DND-41 (cell line): ENCODE data around the gene CALN1.

Experiments used
- ATAC-seq: fragments of 200-7000 bp; cut with Tn5 transposase; 3 replicates; pipeline ENCODE4 v1.9.1; 2021; ENCODE audit warnings: low read depth; ENCODE audit not compliant: insufficient read depth
- DNase-seq: peaks from one replicate; pipeline ENCODE4 v3.0.0-alpha.2; 2020
- H2AFZ ChIP-seq: 2 replicates; pipeline ENCODE4 v1.6.0; 2012; ENCODE audit warnings: low read depth, low read length
- H3K27ac ChIP-seq: 2 replicates; pipeline ENCODE4 v1.5.1; 2012; ENCODE audit warnings: low read length, inconsistent platforms
- H3K27me3 ChIP-seq: fragments of 200-600 bp; sonication (generic); 2 replicates; pipeline ENCODE4 v1.6.0; 2012; ENCODE audit warnings: low read length, mild to moderate bottlenecking, inconsistent platforms; ENCODE audit not compliant: insufficient read depth, poor library complexity
- H3K36me3 ChIP-seq: 2 replicates; pipeline ENCODE4 v1.5.1; 2012; ENCODE audit warnings: low read length, inconsistent platforms; ENCODE audit not compliant: insufficient read depth
- H3K4me1 ChIP-seq: 2 replicates; pipeline ENCODE4 v1.5.1; 2012; ENCODE audit warnings: mild to moderate bottlenecking, low read length; ENCODE audit not compliant: insufficient read depth
- H3K4me2 ChIP-seq: 2 replicates; pipeline ENCODE4 v1.6.0; 2012; ENCODE audit warnings: mild to moderate bottlenecking, moderate library complexity, low read length, inconsistent platforms; ENCODE audit not compliant: insufficient read depth
- H3K4me3 ChIP-seq, 2 experiments: fragments of 200-600 bp in 1 of 2; shearing (Covaris generic) in 1 of 2; 2 replicates each; pipeline ENCODE4 v1.5.1; 2012 to 2016; ENCODE audit warnings: inconsistent platforms in 2 of 2, low read length in 2 of 2, mild to moderate bottlenecking in 2 of 2, low read depth in 1 of 2, moderate library complexity in 1 of 2
- H3K79me2 ChIP-seq: 2 replicates; pipeline ENCODE4 v1.6.0; 2012; ENCODE audit warnings: low read length, inconsistent platforms; ENCODE audit not compliant: insufficient read depth
- H3K9ac ChIP-seq: 2 replicates; pipeline ENCODE4 v1.6.0; 2012; ENCODE audit warnings: low read depth, mild to moderate bottlenecking, inconsistent platforms, low read length, moderate library complexity
- H3K9me3 ChIP-seq: 2 replicates; pipeline ENCODE4 v1.5.1; 2012; ENCODE audit warnings: low read length, moderate library complexity, mild to moderate bottlenecking, inconsistent platforms; ENCODE audit not compliant: insufficient read depth, severe bottlenecking
- H4K20me1 ChIP-seq: 2 replicates; pipeline ENCODE4 v1.6.0; 2012; ENCODE audit warnings: low read length; ENCODE audit not compliant: insufficient read depth
- EZH2 ChIP-seq: IDR thresholded peaks from 3 replicates; pipeline ENCODE4 v1.6.1; 2012; ENCODE audit warnings: borderline replicate concordance, low read depth, mild to moderate bottlenecking, moderate library complexity, low read length, inconsistent platforms; ENCODE audit not compliant: severe bottlenecking
- TF ChIP-seq, protein P1 (sequence below): IDR thresholded peaks from 2 replicates; pipeline ENCODE4 v1.5.1; 2012; ENCODE audit warnings: borderline replicate concordance, low read length, moderate library complexity, mild to moderate bottlenecking; ENCODE audit not compliant: poor library complexity, severe bottlenecking; ENCODE audit errors: extremely low read depth

CALN1 gene

DNA sequence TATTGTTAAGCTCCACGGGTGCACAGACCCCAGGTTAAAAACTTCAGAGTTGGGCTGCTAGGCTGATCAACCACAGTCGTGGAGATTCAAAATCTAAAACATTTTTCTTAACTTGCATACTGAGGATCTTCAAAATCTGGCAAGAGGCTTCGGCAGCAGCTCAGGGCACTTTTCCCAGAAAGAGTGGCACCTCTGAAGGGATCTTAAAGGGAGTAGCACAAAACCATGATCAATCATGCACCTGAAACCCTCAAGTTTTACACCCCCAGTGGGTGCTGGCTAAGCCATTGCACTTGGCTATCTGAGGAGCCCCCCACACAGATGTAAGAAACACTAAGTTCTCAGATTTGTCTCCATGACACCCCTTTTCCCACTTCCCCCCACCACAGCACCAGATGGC, 151.7 kb downstream of the CALN1 start:
- H3K4me1 ChIP-seq = no peaks in the 10 kb centered on the region
- H3K9me3 ChIP-seq = peaks cover 5% of the 10 kb centered on the region
- no peak for TF ChIP-seq EZH2
- TF ChIP-seq, protein P1, sequence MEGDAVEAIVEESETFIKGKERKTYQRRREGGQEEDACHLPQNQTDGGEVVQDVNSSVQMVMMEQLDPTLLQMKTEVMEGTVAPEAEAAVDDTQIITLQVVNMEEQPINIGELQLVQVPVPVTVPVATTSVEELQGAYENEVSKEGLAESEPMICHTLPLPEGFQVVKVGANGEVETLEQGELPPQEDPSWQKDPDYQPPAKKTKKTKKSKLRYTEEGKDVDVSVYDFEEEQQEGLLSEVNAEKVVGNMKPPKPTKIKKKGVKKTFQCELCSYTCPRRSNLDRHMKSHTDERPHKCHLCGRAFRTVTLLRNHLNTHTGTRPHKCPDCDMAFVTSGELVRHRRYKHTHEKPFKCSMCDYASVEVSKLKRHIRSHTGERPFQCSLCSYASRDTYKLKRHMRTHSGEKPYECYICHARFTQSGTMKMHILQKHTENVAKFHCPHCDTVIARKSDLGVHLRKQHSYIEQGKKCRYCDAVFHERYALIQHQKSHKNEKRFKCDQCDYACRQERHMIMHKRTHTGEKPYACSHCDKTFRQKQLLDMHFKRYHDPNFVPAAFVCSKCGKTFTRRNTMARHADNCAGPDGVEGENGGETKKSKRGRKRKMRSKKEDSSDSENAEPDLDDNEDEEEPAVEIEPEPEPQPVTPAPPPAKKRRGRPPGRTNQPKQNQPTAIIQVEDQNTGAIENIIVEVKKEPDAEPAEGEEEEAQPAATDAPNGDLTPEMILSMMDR = no peak
- no peak for DNase-seq
- no peak overlapping the region for H2AFZ ChIP-seq
- no peaks in the 10 kb centered on the region for H3K79me2 ChIP-seq
- H4K20me1 ChIP-seq = no peaks in the 10 kb centered on the region
- no peak for ATAC-seq
- H3K9ac ChIP-seq = no peak overlapping the region
- H3K4me3 ChIP-seq = no peak overlapping the region
- H3K36me3 ChIP-seq = no peaks in the 10 kb centered on the region
- H3K27me3 ChIP-seq = no peaks in the 10 kb centered on the region
- H3K27ac ChIP-seq = no peak overlapping the region
- H3K4me2 ChIP-seq = no peak overlapping the region

DNA sequence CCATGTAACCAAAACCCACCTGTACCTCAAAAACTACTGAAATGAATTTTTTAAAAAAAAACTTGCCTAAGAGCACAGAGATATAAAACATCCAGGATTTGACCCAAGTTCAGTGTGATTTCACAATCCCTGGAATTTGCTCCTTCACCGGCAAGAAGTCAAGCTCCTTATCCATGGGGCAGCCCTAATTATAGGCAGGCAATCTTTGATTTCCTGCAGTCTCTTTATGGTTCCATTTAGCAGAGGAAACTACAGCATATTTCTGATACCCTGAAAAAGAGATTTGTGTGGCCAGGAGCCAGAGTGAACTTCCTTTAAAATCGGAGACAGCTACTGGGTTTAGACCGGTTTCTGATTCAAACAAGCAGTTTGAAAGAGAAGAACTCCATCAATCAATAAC, 154.1 kb downstream of the CALN1 start:
- DNase-seq = no peak
- no peaks in the 10 kb centered on the region for H3K36me3 ChIP-seq
- TF ChIP-seq, protein P1 = no peak
- no peak for TF ChIP-seq EZH2

DNA sequence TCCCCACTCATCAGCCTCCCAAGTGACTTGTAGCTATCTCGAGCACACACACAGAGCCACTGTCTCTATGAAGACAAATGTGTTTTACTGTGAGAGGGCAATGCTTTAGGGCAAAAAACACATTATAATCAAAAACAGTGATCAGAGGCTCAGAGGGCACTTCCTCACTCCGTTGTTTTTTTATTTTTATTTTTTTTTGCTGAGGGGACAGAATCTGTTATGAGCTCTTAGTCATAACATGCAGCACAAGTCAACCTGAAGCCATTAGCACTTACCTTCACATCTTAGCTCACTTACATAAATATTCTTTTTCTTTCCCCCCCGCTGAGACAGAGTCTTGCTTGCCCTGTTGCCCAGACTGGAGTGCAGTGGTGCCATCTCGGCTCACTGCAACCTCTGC, 157.7 kb downstream of the CALN1 start:
- no peak overlapping the region for H3K27ac ChIP-seq
- no peaks in the 10 kb centered on the region for H3K4me1 ChIP-seq
- no peak overlapping the region for H3K9ac ChIP-seq
- no peak overlapping the region for H3K4me3 ChIP-seq
- no peak for ATAC-seq
- H3K4me2 ChIP-seq = no peak overlapping the region
- H4K20me1 ChIP-seq = no peaks in the 10 kb centered on the region
- no peaks in the 10 kb centered on the region for H3K36me3 ChIP-seq
- no peaks in the 10 kb centered on the region for H3K27me3 ChIP-seq
- no peaks in the 10 kb centered on the region for H3K79me2 ChIP-seq
- TF ChIP-seq, protein P1 = no peak
- no peak for TF ChIP-seq EZH2
- DNase-seq = no peak
- no peak overlapping the region; the same call in 1 of the 2 replicates for H2AFZ ChIP-seq
- H3K9me3 ChIP-seq = peaks cover 9% of the 10 kb centered on the region

More for the DNA sequence above, 154.1 kb downstream of the CALN1 start:
- Histone ChIP-seq H3K27me3 (no peaks in the 10 kb centered on the region), H3K4me2 (no peak overlapping the region), H3K9me3 (peaks cover 5% of the 10 kb centered on the region), H3K27ac (no peak overlapping the region), H3K4me1 (no peaks in the 10 kb centered on the region), H2AFZ (no peak overlapping the region), H3K4me3 (no peak overlapping the region), H3K79me2 (no peaks in the 10 kb centered on the region), H4K20me1 (no peaks in the 10 kb centered on the region), H3K9ac (no peak overlapping the region)
- ATAC-seq = no peak

DNA sequence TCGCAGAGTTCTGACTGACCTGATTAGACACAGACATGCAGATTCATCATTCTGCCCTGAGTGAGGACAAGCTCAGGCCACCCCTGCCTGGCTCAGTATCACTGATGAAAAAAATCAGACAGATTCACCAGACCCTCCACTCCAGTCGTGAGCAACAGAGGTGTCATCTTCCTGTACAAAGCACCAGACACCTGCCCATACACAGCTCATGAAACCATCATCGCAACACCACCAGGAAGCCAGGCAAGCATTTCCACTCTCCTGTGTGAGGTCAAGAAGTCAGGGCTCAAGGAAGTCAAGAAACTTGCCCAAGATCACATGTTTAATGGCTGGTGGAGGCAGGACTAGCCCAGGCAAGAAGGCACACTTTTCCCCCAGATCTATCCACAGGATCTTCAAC, 163.0 kb downstream of the CALN1 start:
- H3K4me2 ChIP-seq = no peak overlapping the region
- H3K27ac ChIP-seq = no peak overlapping the region
- DNase-seq (no peak), ATAC-seq (no peak)
- no peaks in the 10 kb centered on the region for H3K79me2 ChIP-seq
- H3K4me3 ChIP-seq = no peak overlapping the region
- H3K4me1 ChIP-seq = no peaks in the 10 kb centered on the region
- no peak overlapping the region for H2AFZ ChIP-seq
- no peak overlapping the region for H3K9ac ChIP-seq
- H3K9me3 ChIP-seq = peaks cover 13% of the 10 kb centered on the region
- H4K20me1 ChIP-seq = no peaks in the 10 kb centered on the region
- TF ChIP-seq, protein P1 = no peak
- TF ChIP-seq EZH2 = no peak
- H3K36me3 ChIP-seq = no peaks in the 10 kb centered on the region
- no peaks in the 10 kb centered on the region for H3K27me3 ChIP-seq
